Heart right ventricle (tissue), 16 donors: ENCODE results near the gene PDSS2. TPM values are rescaled to one million over a fixed set of nuclear protein-coding genes. Genes with fewer than 3 reads are reported as not detected.

Experiments used
- ATAC-seq, 8 donors: fragments of 200-7000 bp; cut with Tn5 transposase; one replicate each; pipeline ENCODE4 v1.9.1; 2020; ENCODE audit warnings: mild to moderate bottlenecking in 8 of 8, moderate library complexity in 8 of 8, moderate number of reproducible peaks in 1 of 8
- DNase-seq, 2 donors: peaks; one replicate each; pipeline ENCODE4 v3.0.0-alpha.2; 2020
- H3K27ac ChIP-seq, 10 donors: fragments of 200-600 bp; sonication (generic) in 2 of 10; one replicate each; pipeline versions ENCODE4 v1.5.0 to v1.8.0; 2020 to 2022; ENCODE audit warnings: mild to moderate bottlenecking in 3 of 10
- H3K27me3 ChIP-seq, 7 donors: fragments of 200-600 bp; one replicate each; pipeline ENCODE4 v1.8.0; 2021 to 2022; ENCODE audit warnings: mild to moderate bottlenecking in 2 of 7
- H3K36me3 ChIP-seq, 9 donors: fragments of 200-600 bp; sonication (generic) in 1 of 9; one replicate each; pipeline versions ENCODE4 v1.5.0 to v1.8.0; 2020 to 2022; ENCODE audit warnings: mild to moderate bottlenecking in 2 of 9
- H3K4me1 ChIP-seq, 9 donors: fragments of 200-600 bp; sonication (generic) in 1 of 9; one replicate each; pipeline versions ENCODE4 v1.5.0 to v1.8.0; 2020 to 2022; ENCODE audit warnings: mild to moderate bottlenecking in 4 of 9
- H3K4me3 ChIP-seq, 10 donors: fragments of 200-600 bp; sonication (generic) in 2 of 10; one replicate each; pipeline versions ENCODE4 v1.5.0 to v1.8.0; 2020 to 2022; ENCODE audit warnings: mild to moderate bottlenecking in 7 of 10, moderate library complexity in 2 of 10
- H3K9me3 ChIP-seq, 11 donors: fragments of 200-600 bp in 10 of 11; sonication (generic) in 2 of 11; one replicate each; pipeline versions ENCODE4 v1.5.0 to v1.8.0; 2013 to 2022; ENCODE audit warnings: mild to moderate bottlenecking in 2 of 11, control low read depth in 1 of 11, moderate library complexity in 1 of 11
- WGBS, 2 donors: extraction: QIAGEN DNeasy Blood & Tissue Kit; methylation state at CpG; one replicate each; pipeline ENCODE4 v1.1.7; 2013; ENCODE audit warnings: inconsistent platforms in 1 of 2; 5-methylcytosine and 5-hydroxymethylcytosine counted together
- intact Hi-C, 10 donors: fragments of 100-400 bp; cut with DNase I; formaldehyde crosslinking; loops; one replicate each; pipeline versions ENCODE4 v1.11.1 to v1.14.2; 2022
- polyA plus RNA-seq, 2 donors: library from polyadenylated mRNA; stranded (reverse); fragments of 200-250 nt; gene quantifications; one replicate each; pipeline ENCODE4 v1.2.3, GENCODE V29; 2013
- total RNA-seq, 10 donors: library from RNA; stranded (reverse); fragmentation: NEBNext Ultra II Directional in 3 of 10; extraction: Animal tissue kit (Norgen Biotek cat#: 25700) in 3 of 10; gene quantifications; one replicate each; pipeline versions ENCODE4 v1.2.1 to v1.2.4, GENCODE V29; 2021 to 2023
- TF ChIP-seq, protein P1 (sequence below), 9 donors: fragments of 200-600 bp; sonication (generic) in 2 of 9; IDR thresholded peaks; one replicate each; pipeline versions ENCODE4 v1.5.0 to v1.8.0; 2021 to 2022; ENCODE audit warnings: antibody characterized with exemption in 9 of 9, mild to moderate bottlenecking in 5 of 9, moderate library complexity in 1 of 9
- donor health status: Arrhythmogenic right ventricular cardiomyopathy.
- donor health status: ischemic (EF 13 %, LVEDD 7.1; RV severe dilation, severe dysfunction).
- donor health status: healthy with polysubstance abuse.
- donor health status: DM: no; HTN: yes; CAD: no.
- donor health status: DM: no; HTN: no; CAD: no.
- donor health status: ischemic (EF 25% LVEDD 6.9; RV normal size, moderate dysfunction).
- donor health status: ischemic (EF 25% LVEDD 5.7; RV mildly dilated, moderate dysfunction).
- donor health status: healthy.
- donor health status: DM: yes; HTN: yes; CAD: no.
- donor health status: Ischemic cardiomyopathy.
- donor health status: ischemic (EF 35%, LVEDD 5.7; RV mildly dilated, moderate dysfunction).
- donor health status: nonischemic (EF 11% LVEDD 7.7; RV severe dilation, severe dysfunction).
- donor health status: DM: yes; HTN: yes; CAD: no.
- donor health status: PGD.
- donor health status: ischemic (EF 29% LVEDD 5.4; RV normal size, mild dysfunction).
- donor health status: nonischemic (EF 23%, LVEDD 6.1; RV moderate dilation, normal function).

PDSS2 gene
- total and polyA plus RNA-seq, 12 donors, result 5.5 to 22.2 (median 18.0) TPM

DNA sequence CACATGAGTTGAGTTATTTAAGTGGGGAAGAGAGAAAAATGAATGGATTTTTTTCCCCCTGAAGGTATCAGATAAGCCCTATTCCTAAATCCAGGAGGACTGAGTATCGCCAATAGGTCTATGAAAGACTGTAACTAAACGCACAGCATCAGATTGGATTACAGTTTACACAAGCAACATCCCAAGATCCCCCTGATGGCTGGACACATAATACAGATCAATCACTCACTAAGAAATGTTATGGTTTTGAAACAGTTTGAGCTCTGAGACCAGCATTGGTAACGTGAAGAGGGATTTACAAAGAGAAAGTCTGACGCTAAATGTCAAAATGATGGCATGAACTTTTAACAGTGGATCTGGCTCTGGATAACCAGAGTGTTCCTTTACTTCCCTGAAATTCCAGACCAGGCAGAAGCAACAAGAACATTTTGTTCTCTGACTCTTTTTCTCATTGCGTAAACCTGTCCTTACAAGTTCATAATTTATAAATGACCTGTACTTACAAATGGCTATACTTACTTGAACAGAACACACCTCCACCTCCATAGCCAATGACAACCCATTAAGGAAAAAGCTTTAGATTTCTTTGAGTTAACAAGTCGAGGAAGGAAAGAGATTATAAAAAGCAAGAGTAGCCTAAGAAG lies 212.3 kb downstream of the PDSS2 start:
- ATAC-seq (no peak), DNase-seq (no peak)
- H3K27ac ChIP-seq, result no peak overlapping the region
- TF ChIP-seq, protein P1, sequence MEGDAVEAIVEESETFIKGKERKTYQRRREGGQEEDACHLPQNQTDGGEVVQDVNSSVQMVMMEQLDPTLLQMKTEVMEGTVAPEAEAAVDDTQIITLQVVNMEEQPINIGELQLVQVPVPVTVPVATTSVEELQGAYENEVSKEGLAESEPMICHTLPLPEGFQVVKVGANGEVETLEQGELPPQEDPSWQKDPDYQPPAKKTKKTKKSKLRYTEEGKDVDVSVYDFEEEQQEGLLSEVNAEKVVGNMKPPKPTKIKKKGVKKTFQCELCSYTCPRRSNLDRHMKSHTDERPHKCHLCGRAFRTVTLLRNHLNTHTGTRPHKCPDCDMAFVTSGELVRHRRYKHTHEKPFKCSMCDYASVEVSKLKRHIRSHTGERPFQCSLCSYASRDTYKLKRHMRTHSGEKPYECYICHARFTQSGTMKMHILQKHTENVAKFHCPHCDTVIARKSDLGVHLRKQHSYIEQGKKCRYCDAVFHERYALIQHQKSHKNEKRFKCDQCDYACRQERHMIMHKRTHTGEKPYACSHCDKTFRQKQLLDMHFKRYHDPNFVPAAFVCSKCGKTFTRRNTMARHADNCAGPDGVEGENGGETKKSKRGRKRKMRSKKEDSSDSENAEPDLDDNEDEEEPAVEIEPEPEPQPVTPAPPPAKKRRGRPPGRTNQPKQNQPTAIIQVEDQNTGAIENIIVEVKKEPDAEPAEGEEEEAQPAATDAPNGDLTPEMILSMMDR (IDR thresholded peaks at IDR 0.05), result no peak
- intact Hi-C loops, result no loop called here
- WGBS, 2 donors, result 82 to 85% methylated on average over 6 of the region's 6 CpGs
- H3K36me3 ChIP-seq, result no peaks in the 10 kb centered on the region
- H3K4me1 ChIP-seq, result no peaks in the 10 kb centered on the region
- no peaks in the 10 kb centered on the region for H3K27me3 ChIP-seq
- H3K4me3 ChIP-seq, result no peak overlapping the region
- no peaks in the 10 kb centered on the region for H3K9me3 ChIP-seq

DNA sequence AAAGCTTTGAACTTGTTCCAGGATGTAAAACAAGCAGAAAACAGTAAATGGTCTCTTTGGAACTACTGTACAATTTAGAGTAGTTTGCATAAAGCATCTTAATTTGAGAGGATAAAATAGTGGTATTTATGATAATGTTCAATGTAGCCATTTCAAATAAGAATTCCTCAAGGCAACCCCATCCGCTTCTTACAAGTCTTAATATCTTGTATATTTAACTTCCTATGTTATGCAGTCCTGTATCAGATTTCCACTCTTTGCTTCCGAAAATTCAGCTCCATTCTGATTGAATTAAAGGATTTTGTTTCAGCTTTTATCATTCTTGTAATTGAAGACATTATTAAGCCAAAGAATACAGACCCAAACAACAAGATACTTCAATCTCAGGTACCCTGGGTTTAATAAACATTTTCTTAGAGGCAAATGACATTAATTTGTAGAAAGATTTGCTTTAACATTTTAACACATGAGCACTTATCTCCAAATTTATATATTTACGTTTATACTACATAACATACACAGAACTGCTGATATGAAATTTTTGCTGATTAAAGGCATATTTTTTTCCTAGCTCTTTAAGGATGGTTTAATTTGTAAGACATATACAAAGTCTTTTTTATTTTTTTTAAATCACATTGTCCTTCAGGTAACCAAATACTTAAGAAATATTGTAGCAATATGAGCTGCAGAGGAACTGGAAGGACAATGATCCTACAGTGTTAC lies 213.0 kb downstream of the PDSS2 start:
- no peak for DNase-seq
- no peaks in the 10 kb centered on the region for H3K36me3 ChIP-seq
- TF ChIP-seq, protein P1 (IDR thresholded peaks at IDR 0.05), result no peak
- H3K27me3 ChIP-seq, result no peaks in the 10 kb centered on the region
- H3K4me3 ChIP-seq, result no peak overlapping the region
- no peak for ATAC-seq
- H3K9me3 ChIP-seq, result no peaks in the 10 kb centered on the region
- peaks cover 0 to 3% (median 0%) of the 10 kb centered on the region in 9 donors for H3K4me1 ChIP-seq
- no peak overlapping the region for H3K27ac ChIP-seq
- intact Hi-C loops, result no loop called here
- 90 to 95% methylated on average over 3 of the region's 3 CpGs for WGBS, 2 donors

DNA sequence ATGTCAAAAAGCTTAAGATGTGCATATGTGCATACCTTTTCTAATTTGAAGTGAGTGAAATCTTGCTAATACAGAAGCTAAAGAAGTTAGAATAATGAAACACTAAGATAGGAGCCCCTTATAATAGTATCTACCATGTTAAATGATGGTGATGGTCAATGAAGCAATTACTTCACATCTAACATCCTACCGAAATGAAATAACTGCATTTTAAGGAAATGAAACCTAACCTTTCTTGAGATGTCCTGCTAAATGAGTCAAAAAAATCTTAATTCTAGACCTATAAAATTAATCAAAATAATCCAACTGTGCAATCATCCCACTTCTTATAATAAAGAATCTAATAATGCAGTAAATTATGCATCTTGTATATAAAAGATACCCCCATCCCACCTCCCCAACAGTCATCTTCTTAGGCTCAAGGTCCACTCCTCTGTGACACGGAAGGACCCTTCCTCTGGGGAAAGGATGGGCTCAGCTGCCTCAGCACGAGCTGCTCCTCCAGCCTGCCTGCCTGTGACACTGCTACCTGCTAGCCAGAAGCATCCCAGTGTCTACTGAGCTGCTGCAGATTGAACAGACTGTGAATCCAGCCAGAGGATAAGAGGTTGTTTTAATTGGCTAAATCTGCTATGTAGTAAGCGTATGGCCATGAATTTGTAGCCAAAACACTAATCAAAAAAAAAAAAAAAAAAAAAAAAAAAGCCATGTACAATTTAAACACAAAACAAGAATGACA lies 214.5 kb downstream of the PDSS2 start:
- H3K4me1 ChIP-seq, result peaks cover 0 to 3% (median 0%) of the 10 kb centered on the region in 9 donors
- ATAC-seq, result no peak
- H3K4me3 ChIP-seq, result no peak overlapping the region
- 85 to 90% methylated on average over 4 of the region's 4 CpGs for WGBS, 2 donors
- TF ChIP-seq, protein P1 (IDR thresholded peaks at IDR 0.05), result no peak
- DNase-seq, result no peak
- intact Hi-C loops, result no loop called here
- no peaks in the 10 kb centered on the region for H3K9me3 ChIP-seq
- H3K27ac ChIP-seq, result no peak overlapping the region
- no peaks in the 10 kb centered on the region for H3K27me3 ChIP-seq
- H3K36me3 ChIP-seq, result no peaks in the 10 kb centered on the region

DNA sequence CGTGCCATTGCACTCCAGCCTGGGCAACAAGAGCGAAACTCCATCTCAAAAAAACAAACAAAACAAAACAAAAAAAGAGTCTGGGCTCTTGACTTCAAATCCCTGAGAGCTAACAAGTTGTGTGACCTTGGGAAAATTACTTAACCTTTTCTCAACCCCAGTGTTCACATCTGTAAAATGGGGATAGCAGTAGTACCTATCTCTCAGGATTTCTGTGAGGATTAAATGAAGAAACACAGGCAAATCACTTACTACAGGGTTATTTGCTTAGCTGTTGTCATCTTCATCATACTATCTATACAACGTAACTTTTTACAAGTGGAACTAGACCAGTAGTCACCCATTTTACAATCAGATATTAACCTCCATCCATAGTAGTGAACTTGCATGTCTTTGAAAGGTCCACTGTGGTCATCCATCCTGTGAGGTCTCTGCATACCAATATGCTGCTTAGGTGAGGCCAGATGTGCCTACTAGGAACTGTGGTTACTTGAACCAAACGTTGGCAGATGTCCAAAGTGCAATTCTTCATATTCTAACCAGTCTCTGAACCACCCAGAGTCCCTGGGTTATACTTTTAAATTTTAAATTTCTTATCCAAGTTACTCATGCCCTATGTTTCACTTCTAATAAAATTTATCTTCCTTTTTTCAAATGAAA lies 215.2 kb downstream of the PDSS2 start:
- TF ChIP-seq, protein P1 (IDR thresholded peaks at IDR 0.05), result no peak
- Histone ChIP-seq H3K4me3 (no peak overlapping the region), H3K9me3 (no peaks in the 10 kb centered on the region), H3K4me1 (peaks cover 0 to 3% (median 0%) of the 10 kb centered on the region in 9 donors), H3K36me3 (no peaks in the 10 kb centered on the region), H3K27ac (no peak overlapping the region), H3K27me3 (no peaks in the 10 kb centered on the region)
- 86 to 91% methylated on average over 4 of the region's 4 CpGs for WGBS, 2 donors
- ATAC-seq (no peak), DNase-seq (no peak)
- intact Hi-C loops, result no loop called here
